ENCODE results near the gene KCNH2.
"Not testable (repeated sequence)": the region's sequence is repeated elsewhere in the genome, so short reads cannot be mapped to it uniquely, and the experiment has no call there.

The KCNH2 gene

GRCh38 chr7:151012031-151012692 is 34.0 kb upstream of the KCNH2 start:
- no peaks in the 10 kb centered on the region for H3K79me2 ChIP-seq (ENCODE audit: control insufficient read depth, low read length)
- peaks cover 46% of the 10 kb centered on the region for H3K4me1 ChIP-seq (ENCODE audit: control insufficient read depth, low read length)
- no peak overlapping the region for H3K4me2 ChIP-seq (ENCODE audit: low read length)
- H3K9me2 ChIP-seq (replicated peaks; ENCODE audit: control insufficient read depth, low read length) = no peaks in the 10 kb centered on the region
- TF ChIP-seq CTCF (IDR thresholded peaks at IDR 0.05; ENCODE audit: low read depth, low read length, poor library complexity, severe bottlenecking) (no peak), EZH2phosphoT487 (IDR thresholded peaks at IDR 0.05; ENCODE audit: borderline replicate concordance, low read length) (no peak)
- peaks cover 6% of the 10 kb centered on the region; the same call in 1 of the 2 replicates for H3F3A ChIP-seq (ENCODE audit: control insufficient read depth, insufficient read depth)
- no peak overlapping the region for H3K27ac ChIP-seq (ENCODE audit: low read depth, low read length)
- H4K20me1 ChIP-seq (ENCODE audit: control insufficient read depth, insufficient read depth, low read depth, low read length) = no peaks in the 10 kb centered on the region
- no peaks in the 10 kb centered on the region for H3K36me3 ChIP-seq (ENCODE audit: control insufficient read depth, low read length)
- H3K4me3 ChIP-seq (ENCODE audit: low read length) = no peak overlapping the region
- H3K9me3 ChIP-seq (ENCODE audit: control insufficient read depth, insufficient read depth, low read length) = no peaks in the 10 kb centered on the region
- no peaks in the 10 kb centered on the region for H3K27me3 ChIP-seq (ENCODE audit: control insufficient read depth, low read length)

- H3K27ac ChIP-seq (ENCODE audit: low read depth, low read length); H4K20me1 ChIP-seq (ENCODE audit: control insufficient read depth, insufficient read depth, low read depth, low read length); H3K9me2 ChIP-seq (replicated peaks; ENCODE audit: control insufficient read depth, low read length); H3F3A ChIP-seq (ENCODE audit: control insufficient read depth, insufficient read depth); H3K4me2 ChIP-seq (ENCODE audit: low read length); H3K27me3 ChIP-seq (ENCODE audit: control insufficient read depth, low read length); H3K79me2 ChIP-seq (ENCODE audit: control insufficient read depth, low read length); H3K9me3 ChIP-seq (ENCODE audit: control insufficient read depth, insufficient read depth, low read length); H3K4me3 ChIP-seq (ENCODE audit: low read length); H3K36me3 ChIP-seq (ENCODE audit: control insufficient read depth, low read length): not testable (repeated sequence)
- peaks cover 43% of the 10 kb centered on the region for H3K4me1 ChIP-seq (ENCODE audit: control insufficient read depth, low read length)
Observed at GRCh38 chr7:151011616-151012015, 33.5 kb upstream of the KCNH2 start.

- Histone ChIP-seq H3K9me2 (replicated peaks; ENCODE audit: control insufficient read depth, low read length) (no peaks in the 10 kb centered on the region), H3K4me2 (ENCODE audit: low read length) (no peak overlapping the region), H4K20me1 (ENCODE audit: control insufficient read depth, insufficient read depth, low read depth, low read length) (no peaks in the 10 kb centered on the region), H3K4me3 (ENCODE audit: low read length) (no peak overlapping the region), H3K79me2 (ENCODE audit: control insufficient read depth, low read length) (no peaks in the 10 kb centered on the region), H3K36me3 (ENCODE audit: control insufficient read depth, low read length) (no peaks in the 10 kb centered on the region), H3K4me1 (ENCODE audit: control insufficient read depth, low read length) (peaks cover 43% of the 10 kb centered on the region), H3K27me3 (ENCODE audit: control insufficient read depth, low read length) (no peaks in the 10 kb centered on the region), H3K27ac (ENCODE audit: low read depth, low read length) (no peak overlapping the region), H3K9me3 (ENCODE audit: control insufficient read depth, insufficient read depth, low read length) (no peaks in the 10 kb centered on the region), H3F3A (ENCODE audit: control insufficient read depth, insufficient read depth) (peaks cover 6% of the 10 kb centered on the region; the same call in 1 of the 2 replicates)
- TF ChIP-seq CTCF (IDR thresholded peaks at IDR 0.05; ENCODE audit: low read depth, low read length, poor library complexity, severe bottlenecking) = no peak
- no peak for TF ChIP-seq EZH2phosphoT487 (IDR thresholded peaks at IDR 0.05; ENCODE audit: borderline replicate concordance, low read length)
Observed at GRCh38 chr7:151011097-151011409, 32.9 kb upstream of the KCNH2 start.

GRCh38 chr7:151010307-151011096 is 32.4 kb upstream of the KCNH2 start:
- no peaks in the 10 kb centered on the region for H3K36me3 ChIP-seq (ENCODE audit: control insufficient read depth, low read length)
- H3K27ac ChIP-seq (ENCODE audit: low read depth, low read length) = no peak overlapping the region
- H3K27me3 ChIP-seq (ENCODE audit: control insufficient read depth, low read length) = no peaks in the 10 kb centered on the region
- TF ChIP-seq EZH2phosphoT487 (IDR thresholded peaks at IDR 0.05; ENCODE audit: borderline replicate concordance, low read length) (no peak), CTCF (IDR thresholded peaks at IDR 0.05; ENCODE audit: low read depth, low read length, poor library complexity, severe bottlenecking) (no peak)
- H3K4me2 ChIP-seq (ENCODE audit: low read length) = no peak overlapping the region
- no peaks in the 10 kb centered on the region for H3K9me3 ChIP-seq (ENCODE audit: control insufficient read depth, insufficient read depth, low read length)
- no peaks in the 10 kb centered on the region for H3K79me2 ChIP-seq (ENCODE audit: control insufficient read depth, low read length)
- H3F3A ChIP-seq (ENCODE audit: control insufficient read depth, insufficient read depth) = peaks cover 6% of the 10 kb centered on the region; the same call in 1 of the 2 replicates
- peaks cover 43% of the 10 kb centered on the region for H3K4me1 ChIP-seq (ENCODE audit: control insufficient read depth, low read length)
- no peaks in the 10 kb centered on the region for H3K9me2 ChIP-seq (replicated peaks; ENCODE audit: control insufficient read depth, low read length)
- no peaks in the 10 kb centered on the region for H4K20me1 ChIP-seq (ENCODE audit: control insufficient read depth, insufficient read depth, low read depth, low read length)
- H3K4me3 ChIP-seq (ENCODE audit: low read length) = no peak overlapping the region
